Measurements from ENCODE around the gene AOC3. TPM values are rescaled to one million over a fixed set of nuclear protein-coding genes. Genes with fewer than 3 reads are reported as not detected.
A peak's percentile ranks its signal among the peaks of the same experiment; 100 is the strongest.
"Not testable (repeated sequence)": the region's sequence is repeated elsewhere in the genome, so short reads cannot be mapped to it uniquely, and the experiment has no call there.

Gene AOC3
- total and polyA plus RNA-seq, 3 experiments from 2014 or later: 1.0 to 1.3 TPM; not detected in 1

- H3K27ac Mint-ChIP-seq: no peak overlapping the region
- no peak for DNase-seq
- H3K4me1 Mint-ChIP-seq: no peaks in the 10 kb centered on the region
- H3K4me3 Mint-ChIP-seq: no peak overlapping the region
- no peak overlapping the region for H3K27ac ChIP-seq (ENCODE audit: low read depth, low read length)
- H3K27me3 Mint-ChIP-seq: peaks cover 17 to 38% of the 10 kb centered on the region in 2 donors
- H3K9me3 Mint-ChIP-seq: no peaks in the 10 kb centered on the region
- no peaks in the 10 kb centered on the region for H3K36me3 Mint-ChIP-seq
- H3K4me3 ChIP-seq (ENCODE audit: low read length): no peak overlapping the region
- no peaks in the 10 kb centered on the region for H3K4me1 ChIP-seq (ENCODE audit: insufficient read depth, low read length)
- CTCF ChIA-PET: interaction anchor here (0.6 kb wide), 1 partner anchor 548 kb away, joined by 4 read pairs; no protein-coding TSS in a partner anchor
- POLR2A ChIA-PET: interaction anchor here (0.6 kb wide), 1 partner anchor 18 kb away, joined by 3 read pairs; no protein-coding TSS in a partner anchor
- no peaks in the 10 kb centered on the region for H3K36me3 ChIP-seq (ENCODE audit: insufficient read depth, low read length)
- H3K27me3 ChIP-seq (ENCODE audit: insufficient read depth, low read length, poor library complexity, severe bottlenecking): peaks cover 4% of the 10 kb centered on the region
- no peaks in the 10 kb centered on the region for H3K9me3 ChIP-seq (ENCODE audit: low read length)
Observed at GRCh38 chr17:42895185-42895555, 44.2 kb downstream of the AOC3 start.

- Mint-ChIP-seq H3K27ac (peak overlapping the region in 1 of 8 donors; percentile 25), H3K36me3 (no peaks in the 10 kb centered on the region), H3K9me3 (no peaks in the 10 kb centered on the region), H3K4me1 (no peaks in the 10 kb centered on the region), H3K27me3 (peaks cover 29 to 52% of the 10 kb centered on the region in 2 donors), H3K4me3 (no peak overlapping the region)
- CTCF ChIA-PET: no interaction called here
- Histone ChIP-seq H3K4me1 (ENCODE audit: insufficient read depth, low read length) (no peaks in the 10 kb centered on the region), H3K27ac (ENCODE audit: low read depth, low read length) (no peak overlapping the region), H3K9me3 (ENCODE audit: low read length) (no peaks in the 10 kb centered on the region), H3K36me3 (ENCODE audit: insufficient read depth, low read length) (no peaks in the 10 kb centered on the region), H3K4me3 (ENCODE audit: low read length) (no peak overlapping the region), H3K27me3 (ENCODE audit: insufficient read depth, low read length, poor library complexity, severe bottlenecking) (peaks cover 4% of the 10 kb centered on the region)
- no peak for DNase-seq
- POLR2A ChIA-PET: no interaction called here
Observed at GRCh38 chr17:42898147-42898811, 47.3 kb downstream of the AOC3 start.

- DNase-seq; H3K27ac ChIP-seq (ENCODE audit: low read depth, low read length); POLR2A ChIA-PET; H3K36me3 ChIP-seq (ENCODE audit: insufficient read depth, low read length); H3K4me3 Mint-ChIP-seq; H3K9me3 Mint-ChIP-seq; CTCF ChIA-PET; H3K9me3 ChIP-seq (ENCODE audit: low read length); H3K4me3 ChIP-seq (ENCODE audit: low read length); H3K4me1 Mint-ChIP-seq; H3K36me3 Mint-ChIP-seq; H3K4me1 ChIP-seq (ENCODE audit: insufficient read depth, low read length); H3K27me3 ChIP-seq (ENCODE audit: insufficient read depth, low read length, poor library complexity, severe bottlenecking); H3K27ac Mint-ChIP-seq: not testable (repeated sequence)
- peaks cover 29 to 50% of the 10 kb centered on the region in 2 donors for H3K27me3 Mint-ChIP-seq
Observed at GRCh38 chr17:42899981-42900380, 49.0 kb downstream of the AOC3 start.

- H3K27me3 Mint-ChIP-seq: peaks cover 23 to 50% of the 10 kb centered on the region in 2 donors
- H3K4me1 Mint-ChIP-seq: no peaks in the 10 kb centered on the region
- H3K4me3 Mint-ChIP-seq: no peak within 1 kb of the TSS
- Histone ChIP-seq H3K27me3 (ENCODE audit: insufficient read depth, low read length, poor library complexity, severe bottlenecking) (peaks cover 4% of the 10 kb centered on the region), H3K36me3 (ENCODE audit: insufficient read depth, low read length) (no peaks in the 10 kb centered on the region), H3K4me3 (ENCODE audit: low read length) (no peak within 1 kb of the TSS), H3K4me1 (ENCODE audit: insufficient read depth, low read length) (no peaks in the 10 kb centered on the region), H3K9me3 (ENCODE audit: low read length) (no peaks in the 10 kb centered on the region), H3K27ac (ENCODE audit: low read depth, low read length) (no peak within 1 kb of the TSS)
- ChIA-PET POLR2A (no interaction called here), CTCF (no interaction called here)
- H3K36me3 Mint-ChIP-seq: no peaks in the 10 kb centered on the region
- DNase-seq: no peak
- H3K9me3 Mint-ChIP-seq: no peaks in the 10 kb centered on the region
- no peak within 1 kb of the TSS for H3K27ac Mint-ChIP-seq
Observed at GRCh38 chr17:42900460-42901331, 49.7 kb downstream of the AOC3 start, which contains the start of gene G6PC1. TSS of gene G6PC1 (plus strand) at chr17:42900799. CDS start at chr17:42900877, 78 bp downstream.

GRCh38 chr17:42901535-42902229 lies 50.7 kb downstream of the AOC3 start:
- no peaks in the 10 kb centered on the region for H3K4me1 ChIP-seq (ENCODE audit: insufficient read depth, low read length)
- Mint-ChIP-seq H3K4me1 (no peaks in the 10 kb centered on the region), H3K36me3 (no peaks in the 10 kb centered on the region), H3K9me3 (no peaks in the 10 kb centered on the region), H3K27me3 (peaks cover 21 to 47% of the 10 kb centered on the region in 2 donors), H3K4me3 (no peak overlapping the region), H3K27ac (no peak overlapping the region)
- CTCF ChIA-PET: no interaction called here
- H3K9me3 ChIP-seq (ENCODE audit: low read length): no peaks in the 10 kb centered on the region
- no peak overlapping the region for H3K4me3 ChIP-seq (ENCODE audit: low read length)
- POLR2A ChIA-PET: no interaction called here
- no peak for DNase-seq
- peaks cover 4% of the 10 kb centered on the region for H3K27me3 ChIP-seq (ENCODE audit: insufficient read depth, low read length, poor library complexity, severe bottlenecking)
- no peaks in the 10 kb centered on the region for H3K36me3 ChIP-seq (ENCODE audit: insufficient read depth, low read length)
- H3K27ac ChIP-seq (ENCODE audit: low read depth, low read length): no peak overlapping the region

GRCh38 chr17:42904110-42904469 lies 53.1 kb downstream of the AOC3 start:
- CTCF ChIA-PET: no interaction called here

GRCh38 chr17:42906772-42907446 lies 55.9 kb downstream of the AOC3 start:
- Mint-ChIP-seq H3K36me3 (no peaks in the 10 kb centered on the region), H3K27ac (no peak overlapping the region), H3K9me3 (no peaks in the 10 kb centered on the region), H3K4me3 (no peak overlapping the region), H3K27me3 (peaks cover 6 to 38% of the 10 kb centered on the region in 2 donors), H3K4me1 (no peaks in the 10 kb centered on the region)
- no peak for DNase-seq
- no peaks in the 10 kb centered on the region for H3K36me3 ChIP-seq (ENCODE audit: insufficient read depth, low read length)
- no peak overlapping the region for H3K27ac ChIP-seq (ENCODE audit: low read depth, low read length)
- no peaks in the 10 kb centered on the region for H3K27me3 ChIP-seq (ENCODE audit: insufficient read depth, low read length, poor library complexity, severe bottlenecking)
- H3K9me3 ChIP-seq (ENCODE audit: low read length): no peaks in the 10 kb centered on the region
- no peak overlapping the region for H3K4me3 ChIP-seq (ENCODE audit: low read length)
- H3K4me1 ChIP-seq (ENCODE audit: insufficient read depth, low read length): no peaks in the 10 kb centered on the region
- ChIA-PET POLR2A (interaction anchor here (0.7 kb wide), 1 partner anchor 39 kb away, joined by 3 read pairs; no protein-coding TSS in a partner anchor), CTCF (no interaction called here)

More at GRCh38 chr17:42904110-42904469, 53.1 kb downstream of the AOC3 start:
- peaks cover 17 to 37% of the 10 kb centered on the region in 2 donors for H3K27me3 Mint-ChIP-seq
- H3K4me3 Mint-ChIP-seq: no peak overlapping the region
- H3K27me3 ChIP-seq (ENCODE audit: insufficient read depth, low read length, poor library complexity, severe bottlenecking): no peaks in the 10 kb centered on the region
- no peaks in the 10 kb centered on the region for H3K36me3 ChIP-seq (ENCODE audit: insufficient read depth, low read length)
- no peaks in the 10 kb centered on the region for H3K4me1 ChIP-seq (ENCODE audit: insufficient read depth, low read length)
- H3K36me3 Mint-ChIP-seq: no peaks in the 10 kb centered on the region
- H3K9me3 Mint-ChIP-seq: no peaks in the 10 kb centered on the region
- no peak overlapping the region for H3K4me3 ChIP-seq (ENCODE audit: low read length)
- no peaks in the 10 kb centered on the region for H3K4me1 Mint-ChIP-seq
- POLR2A ChIA-PET: no interaction called here
- no peak overlapping the region for H3K27ac Mint-ChIP-seq
- DNase-seq: no peak
- no peaks in the 10 kb centered on the region for H3K9me3 ChIP-seq (ENCODE audit: low read length)
- H3K27ac ChIP-seq (ENCODE audit: low read depth, low read length): no peak overlapping the region

Measured in CD8-positive, alpha-beta memory T cell (primary cell).